ENCODE measurements around the gene DNM2.

DNM2 gene

GRCh38 chr19:10773969-10774368, 56.1 kb downstream of the DNM2 start:
- no peak for DNase-seq (ENCODE audit: low read depth in 2 of 2)

GRCh38 chr19:10774893-10775292, 57.0 kb downstream of the DNM2 start:
- DNase-seq (ENCODE audit: low read depth in 2 of 2) = no peak

- no peak for DNase-seq (ENCODE audit: low read depth in 2 of 2)
These were observed 59.2 kb downstream of the DNM2 start for GRCh38 chr19:10776900-10777650.

- DNase-seq (ENCODE audit: low read depth in 2 of 2) = peak in 1 of 2 experiments; percentile 6
These were observed 62.5 kb downstream of the DNM2 start for GRCh38 chr19:10780368-10780767.

- no peak for DNase-seq (ENCODE audit: low read depth in 2 of 2)
These were observed 64.9 kb downstream of the DNM2 start for GRCh38 chr19:10782795-10783194.

- DNase-seq (ENCODE audit: low read depth in 2 of 2) = no peak
These were observed 66.4 kb downstream of the DNM2 start for GRCh38 chr19:10784257-10784656.

- DNase-seq (ENCODE audit: low read depth in 2 of 2) = no peak
These were observed 70.3 kb downstream of the DNM2 start for GRCh38 chr19:10788146-10788545.

GRCh38 chr19:10789866-10790265, 72.0 kb downstream of the DNM2 start:
- DNase-seq (ENCODE audit: low read depth in 2 of 2) = no peak

- no peak for DNase-seq (ENCODE audit: low read depth in 2 of 2)
These were observed 78.8 kb downstream of the DNM2 start for GRCh38 chr19:10796653-10797052.

GRCh38 chr19:10797078-10797477, 79.2 kb downstream of the DNM2 start:
- DNase-seq (ENCODE audit: low read depth in 2 of 2) = no peak

- no peak for DNase-seq (ENCODE audit: low read depth in 2 of 2)
These were observed 79.8 kb downstream of the DNM2 start for GRCh38 chr19:10797541-10798256.

GRCh38 chr19:10800488-10800887, 82.6 kb downstream of the DNM2 start:
- no peak for DNase-seq (ENCODE audit: low read depth in 2 of 2)

- no peak for DNase-seq (ENCODE audit: low read depth in 2 of 2)
These were observed 84.6 kb downstream of the DNM2 start for GRCh38 chr19:10802479-10802878.

GRCh38 chr19:10803252-10803651, 85.4 kb downstream of the DNM2 start:
- DNase-seq (ENCODE audit: low read depth in 2 of 2) = no peak

GRCh38 chr19:10805065-10805757, 87.3 kb downstream of the DNM2 start:
- no peak for DNase-seq (ENCODE audit: low read depth in 2 of 2)

GRCh38 chr19:10805758-10806247, 87.9 kb downstream of the DNM2 start:
- DNase-seq (ENCODE audit: low read depth in 2 of 2) = no peak

GRCh38 chr19:10808937-10809649, 91.2 kb downstream of the DNM2 start:
- no peak for DNase-seq (ENCODE audit: low read depth in 2 of 2)

GRCh38 chr19:10809651-10810285, 91.9 kb downstream of the DNM2 start:
- no peak for DNase-seq (ENCODE audit: low read depth in 2 of 2)

- no peak for DNase-seq (ENCODE audit: low read depth in 2 of 2)
These were observed 93.7 kb downstream of the DNM2 start for GRCh38 chr19:10811391-10812111.

- no peak for DNase-seq (ENCODE audit: low read depth in 2 of 2)
These were observed 94.3 kb downstream of the DNM2 start for GRCh38 chr19:10812196-10812595.
